NB4 (cell line): ENCODE data around the gene JMJD7.

Experiments
- CTCF ChIP-seq: IDR thresholded peaks from one replicate; pipeline ENCODE4 v1.5.1; 2012; ENCODE audit warnings: low read depth, low read length
- MYC ChIP-seq: IDR thresholded peaks from 2 replicates; pipeline ENCODE4 v1.6.1; 2011; ENCODE audit warnings: low read depth, low read length
- POLR2A ChIP-seq: IDR thresholded peaks from 2 replicates; pipeline ENCODE4 v1.6.1; 2011; ENCODE audit warnings: mild to moderate bottlenecking; ENCODE audit not compliant: insufficient read length; ENCODE audit errors: extremely low read depth
- TF ChIP-seq, protein P1 (sequence below): IDR thresholded peaks from 2 replicates; pipeline ENCODE4 v1.6.1; 2011; ENCODE audit warnings: low read depth, low read length

DNA sequence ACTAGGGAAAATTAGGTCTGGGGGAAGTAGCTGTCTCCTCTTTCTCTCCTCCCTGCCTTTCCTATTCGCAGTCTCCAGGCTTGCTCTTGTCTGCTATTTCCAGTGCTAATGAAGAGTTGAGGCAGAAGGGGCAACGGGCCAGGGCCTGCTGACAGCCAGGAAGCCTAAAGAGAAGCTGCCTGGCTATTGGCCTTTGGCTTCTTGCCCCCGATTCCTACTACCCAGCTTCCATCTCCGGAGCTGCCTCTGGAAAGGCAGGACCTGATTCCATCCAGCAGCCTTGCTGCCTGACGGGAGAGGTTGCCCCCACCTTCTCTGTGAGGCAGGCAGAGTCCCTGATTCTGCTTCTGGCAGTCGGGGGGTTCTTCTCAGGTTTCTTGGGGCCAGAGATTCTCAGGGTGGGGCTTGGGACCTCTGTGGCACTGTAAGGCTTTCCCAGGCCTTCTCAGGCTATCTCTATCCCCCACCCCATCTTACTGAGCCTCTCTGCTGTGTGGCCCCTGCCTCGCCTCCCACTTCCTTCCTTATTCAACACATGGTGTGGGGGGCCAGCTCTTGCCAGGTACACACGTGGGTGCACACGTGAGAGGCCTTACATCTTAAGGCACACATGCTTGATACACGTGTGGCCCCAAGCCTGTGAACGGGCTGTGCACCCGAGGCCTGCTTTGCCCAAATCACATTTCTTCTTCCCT is 18.2 kb upstream of the JMJD7 start:
- TF ChIP-seq CTCF, result no peak
- no peak for TF ChIP-seq POLR2A
- TF ChIP-seq, protein P1, sequence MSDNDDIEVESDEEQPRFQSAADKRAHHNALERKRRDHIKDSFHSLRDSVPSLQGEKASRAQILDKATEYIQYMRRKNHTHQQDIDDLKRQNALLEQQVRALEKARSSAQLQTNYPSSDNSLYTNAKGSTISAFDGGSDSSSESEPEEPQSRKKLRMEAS, result 0 out of 2 replicates have a peak, but pooled peaks have one; percentile 49
- no peak for TF ChIP-seq MYC
